CD14-positive monocyte (primary cell): Measurements from ENCODE around the gene PDIA6. TPM values are rescaled to one million over a fixed set of nuclear protein-coding genes. Genes with fewer than 3 reads are reported as not detected.

ENCODE experiments used
- DNase-seq, 3 donors: peaks; one replicate each; pipeline ENCODE4 v3.0.0-alpha.2; 2011 to 2022
- H2AFZ ChIP-seq: 2 replicates; pipeline ENCODE4 v1.6.0; 2012; ENCODE audit warnings: mild to moderate bottlenecking, low read depth, low read length, inconsistent platforms; ENCODE audit not compliant: insufficient read depth, poor library complexity, severe bottlenecking
- H3K27ac ChIP-seq, 2 donors: 1 replicate in 1 of 2; 2 replicates in 1 of 2; pipeline ENCODE4 v1.5.1; 2012 to 2013; ENCODE audit warnings: low read length in 2 of 2, control low read depth in 1 of 2, inconsistent platforms in 1 of 2, low read depth in 1 of 2, mild to moderate bottlenecking in 1 of 2
- H3K27me3 ChIP-seq, 2 donors: one replicate each; pipeline versions ENCODE4 v1.6.0 to v1.6.1; 2011 to 2013; ENCODE audit warnings: low read length in 2 of 2; ENCODE audit not compliant: control insufficient read depth in 2 of 2, insufficient read depth in 2 of 2
- H3K36me3 ChIP-seq, 2 donors: replicated peaks in 1 of 2; 1 replicate in 1 of 2; 2 replicates in 1 of 2; pipeline versions ENCODE4 v1.5.1 to v1.6.1; 2012 to 2013; ENCODE audit warnings: low read length in 2 of 2, control low read depth in 1 of 2, inconsistent platforms in 1 of 2, mild to moderate bottlenecking in 1 of 2; ENCODE audit not compliant: insufficient read depth in 2 of 2, control insufficient read depth in 1 of 2
- H3K4me1 ChIP-seq, 2 donors: 1 replicate in 1 of 2; 2 replicates in 1 of 2; pipeline versions ENCODE4 v1.5.1 to v1.6.1; 2012 to 2013; ENCODE audit warnings: low read length in 2 of 2, control low read depth in 1 of 2, inconsistent platforms in 1 of 2, mild to moderate bottlenecking in 1 of 2, moderate library complexity in 1 of 2; ENCODE audit not compliant: insufficient read depth in 2 of 2, control insufficient read depth in 1 of 2
- H3K4me2 ChIP-seq: replicated peaks from 2 replicates; pipeline ENCODE3; 2012; ENCODE audit warnings: low read length, moderate library complexity, mild to moderate bottlenecking; ENCODE audit not compliant: poor library complexity, severe bottlenecking; ENCODE audit errors: extremely low read depth
- H3K4me3 ChIP-seq, 3 experiments: fragments of 200-600 bp in 1 of 3; sonication (generic) in 1 of 3; replicated peaks in 1 of 3; 1 replicate in 2 of 3; 2 replicates in 1 of 3; pipeline ENCODE4 v1.5.1; 2011 to 2013; ENCODE audit warnings: low read length in 3 of 3, mild to moderate bottlenecking in 3 of 3, control low read depth in 2 of 3, low read depth in 2 of 3, inconsistent platforms in 1 of 3, moderate library complexity in 1 of 3
- H3K79me2 ChIP-seq: 2 replicates; pipeline ENCODE4 v1.6.0; 2012; ENCODE audit warnings: mild to moderate bottlenecking, control low read depth, inconsistent platforms, low read length, moderate library complexity; ENCODE audit not compliant: insufficient read depth
- H3K9ac ChIP-seq: 2 replicates; pipeline ENCODE4 v1.6.0; 2017; ENCODE audit warnings: low read length, mild to moderate bottlenecking; ENCODE audit not compliant: insufficient read depth, poor library complexity, severe bottlenecking
- H3K9me3 ChIP-seq, 2 donors: replicated peaks in 1 of 2; 1 replicate in 1 of 2; 2 replicates in 1 of 2; pipeline versions ENCODE4 v1.5.1 to v1.6.1; 2012 to 2013; ENCODE audit warnings: low read length in 2 of 2, control low read depth in 1 of 2; ENCODE audit not compliant: control insufficient read depth in 1 of 2, insufficient read depth in 1 of 2
- H4K20me1 ChIP-seq: 2 replicates; pipeline ENCODE4 v1.6.0; 2012; ENCODE audit warnings: mild to moderate bottlenecking, low read length, control low read depth, moderate library complexity; ENCODE audit not compliant: insufficient read depth
- H3K27ac Mint-ChIP-seq, 7 donors: one replicate each; pipeline ENCODE4 v1.8.0; 2020; ENCODE audit warnings: mild to moderate bottlenecking in 7 of 7, mixed read lengths in 7 of 7, moderate library complexity in 6 of 7, inconsistent platforms in 2 of 7
- H3K27me3 Mint-ChIP-seq, 3 donors: one replicate each; pipeline ENCODE4 v1.8.0; 2021 to 2022; ENCODE audit warnings: low read depth in 3 of 3, mild to moderate bottlenecking in 3 of 3, mixed read lengths in 3 of 3, moderate library complexity in 3 of 3, inconsistent platforms in 1 of 3
- H3K36me3 Mint-ChIP-seq, 2 donors: one replicate each; pipeline ENCODE4 v1.8.0; 2020; ENCODE audit warnings: mixed read lengths in 2 of 2, inconsistent platforms in 1 of 2, mild to moderate bottlenecking in 1 of 2
- H3K4me1 Mint-ChIP-seq: one replicate; pipeline ENCODE4 v1.8.0; 2020; ENCODE audit warnings: mild to moderate bottlenecking, mixed read lengths
- H3K4me3 Mint-ChIP-seq, 2 donors: one replicate each; pipeline ENCODE4 v1.8.0; 2020; ENCODE audit warnings: mild to moderate bottlenecking in 2 of 2, mixed read lengths in 2 of 2, moderate library complexity in 1 of 2
- H3K9me3 Mint-ChIP-seq, 7 donors: one replicate each; pipeline ENCODE4 v1.8.0; 2020 to 2022; ENCODE audit warnings: mixed read lengths in 7 of 7, mild to moderate bottlenecking in 6 of 7, moderate library complexity in 6 of 7, inconsistent platforms in 2 of 7
- WGBS: methylation state at CpG from one replicate; pipeline ENCODE4 v1.1.5; 2013; ENCODE audit warnings: missing lambda C conversion rate; ENCODE audit not compliant: insufficient coverage; 5-methylcytosine and 5-hydroxymethylcytosine counted together
- intact Hi-C, 2 donors: fragments of 100-400 bp; cut with micrococcal nuclease; formaldehyde crosslinking; loops; one replicate each; pipeline versions ENCODE4 v1.15.0 to v1.15.1; 2023
- polyA plus RNA-seq, 3 donors: library from polyadenylated mRNA; depleted of rRNA in 1 of 3; unstranded in 2 of 3; stranded (reverse) in 1 of 3; fragments of 300-500 nt in 2 of 3; fragments of >200 nt in 1 of 3; fragmentation: Illumina TruSeq in 2 of 3; gene quantifications; 1 replicate in 2 of 3; 2 replicates in 1 of 3; pipeline ENCODE4 v1.2.3, GENCODE V29; 2012 to 2021
- TF ChIP-seq, protein P1 (sequence below): fragments of 200-600 bp; IDR thresholded peaks from one replicate; pipeline ENCODE4 v1.8.0; 2022; ENCODE audit warnings: antibody characterized with exemption, mild to moderate bottlenecking

The PDIA6 gene
- polyA plus RNA-seq, 3 donors, result 49.8 to 187 (median 166) TPM

DNA sequence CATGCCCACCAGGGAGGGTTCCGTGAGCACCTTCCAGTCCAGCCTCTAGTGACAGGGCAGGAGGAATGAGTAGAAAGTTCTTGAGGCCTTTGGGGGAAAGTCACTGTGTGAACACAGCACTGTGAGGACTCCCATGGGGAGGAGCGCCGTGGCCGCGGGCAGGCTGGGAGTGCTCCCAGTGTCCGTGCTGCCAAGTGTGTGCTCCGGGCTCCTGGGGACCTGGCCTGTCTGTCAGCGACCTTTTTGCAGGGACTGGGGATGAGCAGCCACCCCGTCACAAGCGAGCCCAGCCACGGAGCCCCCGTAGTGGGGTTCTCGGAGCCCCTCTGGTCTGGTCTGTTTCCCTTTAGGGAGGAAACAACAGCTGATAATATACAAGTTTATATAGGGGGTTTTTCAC lies 36.8 kb downstream of the PDIA6 start:
- H3K9ac ChIP-seq, result no peak overlapping the region
- intact Hi-C loops, result no loop called here
- H3K36me3 Mint-ChIP-seq, result peaks cover 19 to 30% of the 10 kb centered on the region in 2 donors
- H3K4me3 Mint-ChIP-seq, result no peak overlapping the region
- H3K27ac ChIP-seq, result no peak overlapping the region
- no peaks in the 10 kb centered on the region for H3K4me1 Mint-ChIP-seq
- 100% methylated on average over 5 of the region's 13 CpGs for WGBS
- no peaks in the 10 kb centered on the region for H3K4me1 ChIP-seq
- H3K27me3 Mint-ChIP-seq, result peaks cover 0 to 5% (median 2%) of the 10 kb centered on the region in 3 donors
- no peaks in the 10 kb centered on the region for H3K27me3 ChIP-seq
- no peaks in the 10 kb centered on the region for H3K79me2 ChIP-seq
- no peak overlapping the region for H3K4me3 ChIP-seq
- TF ChIP-seq, protein P1, sequence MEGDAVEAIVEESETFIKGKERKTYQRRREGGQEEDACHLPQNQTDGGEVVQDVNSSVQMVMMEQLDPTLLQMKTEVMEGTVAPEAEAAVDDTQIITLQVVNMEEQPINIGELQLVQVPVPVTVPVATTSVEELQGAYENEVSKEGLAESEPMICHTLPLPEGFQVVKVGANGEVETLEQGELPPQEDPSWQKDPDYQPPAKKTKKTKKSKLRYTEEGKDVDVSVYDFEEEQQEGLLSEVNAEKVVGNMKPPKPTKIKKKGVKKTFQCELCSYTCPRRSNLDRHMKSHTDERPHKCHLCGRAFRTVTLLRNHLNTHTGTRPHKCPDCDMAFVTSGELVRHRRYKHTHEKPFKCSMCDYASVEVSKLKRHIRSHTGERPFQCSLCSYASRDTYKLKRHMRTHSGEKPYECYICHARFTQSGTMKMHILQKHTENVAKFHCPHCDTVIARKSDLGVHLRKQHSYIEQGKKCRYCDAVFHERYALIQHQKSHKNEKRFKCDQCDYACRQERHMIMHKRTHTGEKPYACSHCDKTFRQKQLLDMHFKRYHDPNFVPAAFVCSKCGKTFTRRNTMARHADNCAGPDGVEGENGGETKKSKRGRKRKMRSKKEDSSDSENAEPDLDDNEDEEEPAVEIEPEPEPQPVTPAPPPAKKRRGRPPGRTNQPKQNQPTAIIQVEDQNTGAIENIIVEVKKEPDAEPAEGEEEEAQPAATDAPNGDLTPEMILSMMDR, result no peak
- H3K9me3 ChIP-seq, result no peaks in the 10 kb centered on the region
- H3K9me3 Mint-ChIP-seq, result peaks cover 0 to 3% (median 0%) of the 10 kb centered on the region in 7 donors
- DNase-seq, result no peak
- peak overlapping the region in 1 of 7 donors; percentile 52 for H3K27ac Mint-ChIP-seq
- peaks cover 18 to 24% of the 10 kb centered on the region in 2 donors for H3K36me3 ChIP-seq
- no peak overlapping the region for H3K4me2 ChIP-seq
- H4K20me1 ChIP-seq, result no peaks in the 10 kb centered on the region
- H2AFZ ChIP-seq, result no peak overlapping the region

DNA sequence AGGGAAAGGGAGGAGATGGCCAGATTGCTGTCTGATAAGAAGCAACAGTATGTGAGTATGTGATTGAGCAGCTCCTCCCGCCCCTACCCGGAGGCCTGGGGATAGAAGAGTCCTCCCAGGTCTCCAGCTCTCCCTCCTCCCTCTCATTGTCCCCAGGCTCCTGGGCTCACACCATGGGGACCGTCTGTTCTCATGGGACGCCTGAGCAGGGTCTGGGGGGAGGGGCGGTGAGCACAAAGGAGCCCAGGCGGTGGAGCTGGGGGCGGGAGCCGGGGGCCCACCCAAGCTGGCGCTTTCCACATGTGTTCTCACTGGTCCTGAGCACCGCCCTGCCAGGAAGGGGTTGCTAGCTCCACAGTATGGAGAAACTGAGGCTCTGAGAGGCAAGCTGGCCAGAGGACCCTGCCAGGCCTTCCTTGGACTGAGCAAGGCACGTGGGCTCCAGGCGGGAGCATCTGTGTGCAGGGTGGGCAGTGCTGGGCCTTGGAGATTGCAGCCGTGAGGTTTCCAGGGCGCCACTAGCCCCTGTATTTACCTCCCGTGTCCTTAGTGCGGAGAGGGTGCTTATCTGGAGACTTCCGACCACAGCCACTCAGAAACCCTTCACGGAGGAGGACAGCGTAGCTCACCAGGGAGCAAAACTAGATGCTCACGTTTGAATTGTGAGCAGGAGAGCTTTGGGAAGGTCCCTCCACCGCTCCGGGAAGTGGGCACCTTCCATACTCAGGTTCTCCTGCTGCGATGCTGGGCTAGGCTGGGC lies 37.4 kb downstream of the PDIA6 start:
- H3K27me3 ChIP-seq, result no peaks in the 10 kb centered on the region
- no peak overlapping the region for H3K4me2 ChIP-seq
- Mint-ChIP-seq H3K9me3 (peaks cover 0 to 1% (median 0%) of the 10 kb centered on the region in 7 donors), H3K27me3 (peaks cover 0 to 4% (median 2%) of the 10 kb centered on the region in 3 donors), H3K4me1 (no peaks in the 10 kb centered on the region), H3K27ac (peak overlapping the region in 2 of 7 donors; percentile 52 to 66), H3K36me3 (peaks cover 15 to 23% of the 10 kb centered on the region in 2 donors), H3K4me3 (no peak overlapping the region)
- TF ChIP-seq, protein P1, result no peak
- no peak for DNase-seq
- no peak overlapping the region for H3K27ac ChIP-seq
- intact Hi-C loops, result no loop called here
- H3K79me2 ChIP-seq, result no peaks in the 10 kb centered on the region
- no peaks in the 10 kb centered on the region for H3K4me1 ChIP-seq
- H4K20me1 ChIP-seq, result no peaks in the 10 kb centered on the region
- H3K9ac ChIP-seq, result no peak overlapping the region
- WGBS, result 83% methylated on average over 13 of the region's 23 CpGs
- no peak overlapping the region for H3K4me3 ChIP-seq
- no peak overlapping the region for H2AFZ ChIP-seq
- H3K36me3 ChIP-seq, result peaks cover 13 to 17% of the 10 kb centered on the region in 2 donors
- no peaks in the 10 kb centered on the region for H3K9me3 ChIP-seq
